HUES48 (cell line): ENCODE data around the gene MED25.

ENCODE experiments used
- H3K27ac ChIP-seq: one replicate; pipeline ENCODE4 v1.7.0; 2013; ENCODE audit warnings: low read depth, low read length, inconsistent platforms
- H3K27me3 ChIP-seq: 2 replicates; pipeline ENCODE4 v1.6.1; 2013; ENCODE audit warnings: mild to moderate bottlenecking, low read length; ENCODE audit not compliant: control insufficient read depth, insufficient read depth
- H3K36me3 ChIP-seq: 2 replicates; pipeline ENCODE4 v1.6.1; 2013; ENCODE audit warnings: low read length; ENCODE audit not compliant: control insufficient read depth, insufficient read depth
- H3K4me1 ChIP-seq: 2 replicates; pipeline ENCODE4 v1.6.1; 2013; ENCODE audit warnings: mild to moderate bottlenecking, low read length; ENCODE audit not compliant: control insufficient read depth, insufficient read depth
- H3K4me3 ChIP-seq: 2 replicates; pipeline ENCODE4 v1.5.1; 2013; ENCODE audit warnings: mild to moderate bottlenecking, low read depth, low read length
- H3K9ac ChIP-seq: 2 replicates; pipeline ENCODE4 v1.6.1; 2013; ENCODE audit warnings: mild to moderate bottlenecking, low read depth, low read length, moderate library complexity
- H3K9me3 ChIP-seq: 2 replicates; pipeline ENCODE4 v1.6.1; 2013; ENCODE audit warnings: low read length; ENCODE audit not compliant: control insufficient read depth, insufficient read depth

Gene MED25

GRCh38 chr19:49833599-49833998, 15.5 kb downstream of the MED25 start:
- no peaks in the 10 kb centered on the region for H3K4me1 ChIP-seq
- H3K27me3 ChIP-seq = no peaks in the 10 kb centered on the region
- H3K27ac ChIP-seq = no peak overlapping the region
- H3K4me3 ChIP-seq = no peak overlapping the region
- H3K9ac ChIP-seq = no peak overlapping the region
- no peaks in the 10 kb centered on the region for H3K9me3 ChIP-seq
- peaks cover 85% of the 10 kb centered on the region for H3K36me3 ChIP-seq

- H3K4me1 ChIP-seq = no peaks in the 10 kb centered on the region
- H3K27ac ChIP-seq = no peak overlapping the region
- H3K9ac ChIP-seq = no peak overlapping the region
- no peaks in the 10 kb centered on the region for H3K27me3 ChIP-seq
- H3K36me3 ChIP-seq = peaks cover 92% of the 10 kb centered on the region
- no peak overlapping the region for H3K4me3 ChIP-seq
- H3K9me3 ChIP-seq = no peaks in the 10 kb centered on the region
These were observed 17.5 kb downstream of the MED25 start for GRCh38 chr19:49835562-49835961.

GRCh38 chr19:49836176-49837008, 18.3 kb downstream of the MED25 start:
- H3K36me3 ChIP-seq = peaks cover 84% of the 10 kb centered on the region

GRCh38 chr19:49837009-49837310, 18.9 kb downstream of the MED25 start:
- Histone ChIP-seq H3K4me3 (no peak overlapping the region), H3K4me1 (no peaks in the 10 kb centered on the region), H3K27ac (no peak overlapping the region), H3K27me3 (no peaks in the 10 kb centered on the region), H3K36me3 (peaks cover 79% of the 10 kb centered on the region), H3K9ac (no peak overlapping the region), H3K9me3 (no peaks in the 10 kb centered on the region)

More at GRCh38 chr19:49836176-49837008, 18.3 kb downstream of the MED25 start:
- no peak overlapping the region for H3K27ac ChIP-seq
- no peaks in the 10 kb centered on the region for H3K9me3 ChIP-seq
- H3K4me1 ChIP-seq = no peaks in the 10 kb centered on the region
- H3K27me3 ChIP-seq = no peaks in the 10 kb centered on the region
- no peak overlapping the region for H3K9ac ChIP-seq
- no peak overlapping the region for H3K4me3 ChIP-seq

- Histone ChIP-seq H3K4me1 (no peaks in the 10 kb centered on the region), H3K4me3 (no peak overlapping the region), H3K9ac (no peak overlapping the region), H3K9me3 (no peaks in the 10 kb centered on the region), H3K27ac (no peak overlapping the region), H3K27me3 (no peaks in the 10 kb centered on the region), H3K36me3 (peaks cover 74% of the 10 kb centered on the region)
These were observed 19.3 kb downstream of the MED25 start for GRCh38 chr19:49837425-49837824.

- Histone ChIP-seq H3K27ac (no peak overlapping the region), H3K36me3 (peaks cover 58% of the 10 kb centered on the region), H3K4me1 (no peaks in the 10 kb centered on the region)
These were observed 20.9 kb downstream of the MED25 start for GRCh38 chr19:49838885-49839588.

GRCh38 chr19:49839713-49840112, 21.6 kb downstream of the MED25 start:
- Histone ChIP-seq H3K27ac (no peak overlapping the region), H3K36me3 (peaks cover 52% of the 10 kb centered on the region), H3K4me3 (no peak overlapping the region), H3K9me3 (no peaks in the 10 kb centered on the region), H3K9ac (no peak overlapping the region), H3K4me1 (no peaks in the 10 kb centered on the region), H3K27me3 (no peaks in the 10 kb centered on the region)

More at GRCh38 chr19:49838885-49839588, 20.9 kb downstream of the MED25 start:
- no peak overlapping the region for H3K9ac ChIP-seq
- H3K4me3 ChIP-seq = no peak overlapping the region
- no peaks in the 10 kb centered on the region for H3K27me3 ChIP-seq
- no peaks in the 10 kb centered on the region for H3K9me3 ChIP-seq

GRCh38 chr19:49840321-49840720, 22.2 kb downstream of the MED25 start:
- Histone ChIP-seq H3K4me3 (no peak overlapping the region), H3K36me3 (peaks cover 46% of the 10 kb centered on the region)

GRCh38 chr19:49840736-49841249, 22.7 kb downstream of the MED25 start:
- H3K9me3 ChIP-seq = no peaks in the 10 kb centered on the region
- no peak overlapping the region for H3K4me3 ChIP-seq
- H3K9ac ChIP-seq = no peak overlapping the region
- H3K27me3 ChIP-seq = no peaks in the 10 kb centered on the region
- peaks cover 45% of the 10 kb centered on the region for H3K36me3 ChIP-seq
- no peaks in the 10 kb centered on the region for H3K4me1 ChIP-seq
- H3K27ac ChIP-seq = no peak overlapping the region

More at GRCh38 chr19:49840321-49840720, 22.2 kb downstream of the MED25 start:
- Histone ChIP-seq H3K27me3 (no peaks in the 10 kb centered on the region), H3K9ac (no peak overlapping the region), H3K4me1 (no peaks in the 10 kb centered on the region), H3K27ac (no peak overlapping the region), H3K9me3 (no peaks in the 10 kb centered on the region)

- Histone ChIP-seq H3K27me3 (no peaks in the 10 kb centered on the region), H3K4me1 (no peaks in the 10 kb centered on the region), H3K4me3 (no peak overlapping the region)
These were observed 25.2 kb downstream of the MED25 start for GRCh38 chr19:49843265-49843664.

More at GRCh38 chr19:49843265-49843664, 25.2 kb downstream of the MED25 start:
- peaks cover 21% of the 10 kb centered on the region for H3K36me3 ChIP-seq
- H3K9ac ChIP-seq = no peak overlapping the region
- no peak overlapping the region for H3K27ac ChIP-seq
- H3K9me3 ChIP-seq = no peaks in the 10 kb centered on the region
